K562 (cell line): ENCODE data around the gene ALDOB. TPM values are rescaled to one million over a fixed set of nuclear protein-coding genes. Genes with fewer than 3 reads are reported as not detected.

Experiments
- ATAC-seq: fragments of 200-7000 bp; cut with Tn5 transposase; 3 replicates; pipeline ENCODE4 v1.9.1; 2020; ENCODE audit warnings: moderate library complexity
- BruUV-seq: library from RNA; stranded (reverse); fragments of 400-500 nt; replicated peaks from 2 replicates; lab custom pipeline; 2021; lab: Mats Ljungman, UMichigan
- CTCF ChIA-PET: fragments of 300-600 bp; formaldehyde crosslinking; extraction: SDS; loops from one replicate; lab custom pipeline; 2021; ENCODE audit warnings: low intra/inter-chr PET ratio; lab: Yijun Ruan, JAX
- POLR2A ChIA-PET: fragments of 300-600, 350-650 bp; sonication (Branson Sonifier 250); formaldehyde crosslinking; extraction: SDS; loops from one replicate; lab custom pipeline; 2021; ENCODE audit warnings: antibody characterized with exemption, inconsistent platforms; lab: Yijun Ruan, JAX
- DNase-seq, 4 experiments: peaks; one replicate each; pipeline versions ENCODE4 v3.0.0 to v3.0.0-alpha.2; 2011 to 2018; ENCODE audit warnings: low spot score in 3 of 4, mixed read lengths in 3 of 4; ENCODE audit errors: extremely low read depth in 1 of 4
- FAIRE-seq: peaks from 2 replicates; lab custom pipeline; 2011; peaks lifted over from hg19 to GRCh38; lab: Jason Lieb, UNC
- H2AFZ ChIP-seq: 2 replicates; pipeline ENCODE4 v1.6.0; 2011; ENCODE audit warnings: low read depth, low read length, control low read depth, inconsistent platforms
- H3K27ac ChIP-seq: fragments of 200-600 bp; 3 replicates; pipeline ENCODE4 v1.8.0; 2011; ENCODE audit warnings: low read depth, mild to moderate bottlenecking, control low read depth, inconsistent platforms, low read length, moderate library complexity, mixed read lengths; ENCODE audit errors: extremely low read depth
- H3K27me3 ChIP-seq, 2 experiments: fragments of 300-600 bp in 1 of 2; 2 replicates in 1 of 2; 3 replicates in 1 of 2; pipeline versions ENCODE4 v1.6.0 to v1.8.0; 2011; ENCODE audit warnings: inconsistent platforms in 2 of 2, low read length in 2 of 2, mild to moderate bottlenecking in 1 of 2, mixed read lengths in 1 of 2, moderate library complexity in 1 of 2; ENCODE audit not compliant: control insufficient read depth in 2 of 2, insufficient read depth in 2 of 2
- H3K36me3 ChIP-seq: fragments of 300-600 bp; 3 replicates; pipeline ENCODE4 v1.8.0; 2011; ENCODE audit warnings: mild to moderate bottlenecking, low read length, inconsistent platforms; ENCODE audit not compliant: control insufficient read depth, insufficient read depth
- H3K4me1 ChIP-seq, 2 experiments: fragments of 200-600 bp in 1 of 2; replicated peaks in 1 of 2; 2 replicates in 1 of 2; 3 replicates in 1 of 2; pipeline versions ENCODE4 v1.5.1 to v1.8.0; 2011; ENCODE audit warnings: inconsistent platforms in 2 of 2, low read length in 2 of 2, mild to moderate bottlenecking in 1 of 2, mixed read lengths in 1 of 2, moderate library complexity in 1 of 2; ENCODE audit not compliant: control insufficient read depth in 2 of 2, insufficient read depth in 2 of 2
- H3K4me2 ChIP-seq: 2 replicates; pipeline ENCODE4 v1.6.1; 2011; ENCODE audit warnings: low read length, control low read depth, inconsistent platforms, mixed read lengths; ENCODE audit not compliant: insufficient read depth
- H3K4me3 ChIP-seq: fragments of 200-600 bp; sonication (generic), shearing (Covaris generic); 2 replicates; pipeline ENCODE4 v1.5.1; 2016; ENCODE audit warnings: control low read depth, inconsistent platforms
- H3K79me2 ChIP-seq: fragments of 200-600 bp; 3 replicates; pipeline ENCODE4 v1.8.0; 2011; ENCODE audit warnings: low read length, inconsistent platforms; ENCODE audit not compliant: control insufficient read depth, insufficient read depth
- H3K9ac ChIP-seq, 2 experiments: 2 replicates each; pipeline versions ENCODE4 v1.6.0 to v1.6.1; 2011; ENCODE audit warnings: low read depth in 2 of 2, low read length in 2 of 2, control low read depth in 1 of 2, inconsistent platforms in 1 of 2, mild to moderate bottlenecking in 1 of 2, mixed read lengths in 1 of 2; ENCODE audit not compliant: insufficient read depth in 1 of 2
- H3K9me1 ChIP-seq: one replicate; pipeline ENCODE4 v1.6.0; 2011; ENCODE audit warnings: inconsistent platforms, mild to moderate bottlenecking, low read length, moderate library complexity; ENCODE audit not compliant: control insufficient read depth, insufficient read depth
- H3K9me3 ChIP-seq: replicated peaks from 2 replicates; pipeline ENCODE4 v1.5.1; 2011; ENCODE audit warnings: low read depth, low read length, inconsistent platforms; ENCODE audit not compliant: control insufficient read depth, insufficient read depth
- H4K20me1 ChIP-seq: replicated peaks from 2 replicates; pipeline ENCODE4 v1.6.1; 2011; ENCODE audit warnings: low read length, inconsistent platforms, mixed read lengths; ENCODE audit not compliant: control insufficient read depth, insufficient read depth
- MTA2 ChIP-seq: fragments of 450-650 bp; IDR thresholded peaks from 2 replicates; pipeline ENCODE4 v1.6.1; 2016; ENCODE audit warnings: low read depth
- NCOA6 ChIP-seq: fragments of 450-650 bp; IDR thresholded peaks from 2 replicates; pipeline ENCODE4 v1.6.1; 2017; ENCODE audit warnings: mild to moderate bottlenecking
- NR4A1 ChIP-seq, 2 experiments: fragments of 250-450 bp in 1 of 2; fragments of 450-650 bp in 1 of 2; sonication (Bioruptor Pico) in 1 of 2; IDR thresholded peaks; 2 replicates each; pipeline versions ENCODE4 v1.4.0 to v1.6.1; 2016 to 2020; ENCODE audit warnings: mild to moderate bottlenecking in 2 of 2, missing compliant biosample characterization in 1 of 2, missing genetic modification characterization in 1 of 2, moderate library complexity in 1 of 2
- STAT5A ChIP-seq: IDR thresholded peaks from 2 replicates; pipeline ENCODE4 v1.6.1; 2012; ENCODE audit warnings: low read length, inconsistent platforms, borderline replicate concordance
- TRIM24 ChIP-seq, 2 experiments: fragments of 450-650 bp; IDR thresholded peaks; 2 replicates each; pipeline ENCODE4 v1.6.1; 2016
- ZBTB17 ChIP-seq: fragments of 450-650 bp; formaldehyde crosslinking; IDR thresholded peaks from 2 replicates; pipeline ENCODE4 v1.4.0; 2020; ENCODE audit warnings: mild to moderate bottlenecking
- in situ Hi-C: fragments of 300-500 bp; cut with MboI; formaldehyde crosslinking; loops from 4 replicates; pipeline ENCODE4 v1.15.0; 2018; ENCODE audit warnings: inconsistent platforms, mixed read lengths
- intact Hi-C: fragments of 100-400 bp; cut with micrococcal nuclease; formaldehyde crosslinking; loops from 2 replicates; pipeline ENCODE4 v1.14.2; 2022
- polyA plus RNA-seq, 8 experiments: library from polyadenylated mRNA; depleted of rRNA in 4 of 8; stranded (reverse) in 5 of 8; unstranded in 3 of 8; fragments of >200 nt; fragmentation: Nextera tagmentation in 2 of 8; fragmentation: Illumina TruSeq in 1 of 8; extraction: Ambion mirVana in 2 of 8; extraction: Trizol in 1 of 8; gene quantifications; 2 replicates each; pipeline versions ENCODE4 v1.2.1 to v1.2.3, GENCODE V29; 2011 to 2014; ENCODE audit warnings: inconsistent platforms in 1 of 8, missing spikeins in 1 of 8
- total RNA-seq, 7 experiments: library from RNA; depleted of rRNA in 6 of 7; stranded (reverse); fragments of >200 nt in 6 of 7; fragmentation: Illumina TruSeq in 2 of 7; extraction: Trizol in 2 of 7; gene quantifications; 2 replicates each; pipeline versions ENCODE4 v1.2.1 to v1.2.3, GENCODE V29; 2011 to 2021; ENCODE audit warnings: low replicate concordance in 1 of 7
- TF ChIP-seq, protein P1 (sequence below): fragments of 250-450 bp; sonication (Bioruptor Pico); IDR thresholded peaks from 2 replicates; pipeline ENCODE4 v1.4.0; 2020
- TF ChIP-seq, protein P2 (sequence below): fragments of 450-650 bp; IDR thresholded peaks from 2 replicates; pipeline ENCODE4 v1.6.1; 2016; ENCODE audit warnings: mild to moderate bottlenecking
- TF ChIP-seq, protein P3 (sequence below), 2 experiments: IDR thresholded peaks in 1 of 2; conservative IDR thresholded peaks in 1 of 2; 2 replicates each; pipeline ENCODE4 v1.6.1; 2016; ENCODE audit warnings: low read depth in 2 of 2, mild to moderate bottlenecking in 1 of 2, missing compliant biosample characterization in 1 of 2, missing genetic modification characterization in 1 of 2, moderate library complexity in 1 of 2
- TF ChIP-seq, protein P4 (sequence below): fragments of 250-450 bp; sonication (Bioruptor Pico); IDR thresholded peaks from 2 replicates; pipeline ENCODE4 v1.5.1; 2021; ENCODE audit warnings: mild to moderate bottlenecking

ALDOB gene
- total and polyA plus RNA-seq, 9 of the 15 experiments (the other 6 are each of a cell fraction or from before 2014, with no cell fraction given), result 0.80 TPM; not detected in 8

DNA sequence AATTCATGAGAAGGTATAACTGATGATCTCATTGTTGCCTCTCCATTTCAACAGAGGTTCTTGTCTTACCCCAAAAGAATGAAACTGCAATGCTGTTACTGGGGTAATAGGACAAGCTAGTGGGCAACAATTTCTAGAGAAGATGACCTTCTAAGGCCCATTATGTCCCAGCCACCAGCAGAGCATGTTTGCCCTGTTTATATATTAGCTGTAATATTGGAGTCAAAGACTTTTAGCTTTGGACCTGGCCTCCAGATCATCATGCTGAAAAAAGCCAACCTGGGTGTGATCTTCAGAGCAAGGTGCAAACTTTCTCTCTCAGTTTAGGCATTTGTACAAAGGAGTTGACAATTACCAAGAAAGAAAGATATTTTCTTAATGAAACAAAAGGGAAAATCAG is 3.4 kb downstream of the ALDOB start:
- Histone ChIP-seq H2AFZ (no peak overlapping the region), H3K9me3 (no peaks in the 10 kb centered on the region), H3K79me2 (no peaks in the 10 kb centered on the region), H3K4me1 (no peaks in the 10 kb centered on the region), H3K27ac (no peak overlapping the region), H3K4me3 (no peak overlapping the region), H3K9me1 (no peaks in the 10 kb centered on the region), H3K27me3 (peaks cover 7 to 20% of the 10 kb centered on the region in 2 experiments; a peak in 4 of 5 replicates), H3K36me3 (no peaks in the 10 kb centered on the region), H4K20me1 (no peaks in the 10 kb centered on the region), H3K9ac (no peak overlapping the region), H3K4me2 (no peak overlapping the region)
- POLR2A ChIA-PET, result no interaction called here
- CTCF ChIA-PET, result no interaction called here
- BruUV-seq, result no TSS peak
- FAIRE-seq (no peak), DNase-seq (no peak), ATAC-seq (no peak)
- in situ Hi-C loops (no loop called here), intact Hi-C loops (no loop called here)
- TF ChIP-seq, protein P1, sequence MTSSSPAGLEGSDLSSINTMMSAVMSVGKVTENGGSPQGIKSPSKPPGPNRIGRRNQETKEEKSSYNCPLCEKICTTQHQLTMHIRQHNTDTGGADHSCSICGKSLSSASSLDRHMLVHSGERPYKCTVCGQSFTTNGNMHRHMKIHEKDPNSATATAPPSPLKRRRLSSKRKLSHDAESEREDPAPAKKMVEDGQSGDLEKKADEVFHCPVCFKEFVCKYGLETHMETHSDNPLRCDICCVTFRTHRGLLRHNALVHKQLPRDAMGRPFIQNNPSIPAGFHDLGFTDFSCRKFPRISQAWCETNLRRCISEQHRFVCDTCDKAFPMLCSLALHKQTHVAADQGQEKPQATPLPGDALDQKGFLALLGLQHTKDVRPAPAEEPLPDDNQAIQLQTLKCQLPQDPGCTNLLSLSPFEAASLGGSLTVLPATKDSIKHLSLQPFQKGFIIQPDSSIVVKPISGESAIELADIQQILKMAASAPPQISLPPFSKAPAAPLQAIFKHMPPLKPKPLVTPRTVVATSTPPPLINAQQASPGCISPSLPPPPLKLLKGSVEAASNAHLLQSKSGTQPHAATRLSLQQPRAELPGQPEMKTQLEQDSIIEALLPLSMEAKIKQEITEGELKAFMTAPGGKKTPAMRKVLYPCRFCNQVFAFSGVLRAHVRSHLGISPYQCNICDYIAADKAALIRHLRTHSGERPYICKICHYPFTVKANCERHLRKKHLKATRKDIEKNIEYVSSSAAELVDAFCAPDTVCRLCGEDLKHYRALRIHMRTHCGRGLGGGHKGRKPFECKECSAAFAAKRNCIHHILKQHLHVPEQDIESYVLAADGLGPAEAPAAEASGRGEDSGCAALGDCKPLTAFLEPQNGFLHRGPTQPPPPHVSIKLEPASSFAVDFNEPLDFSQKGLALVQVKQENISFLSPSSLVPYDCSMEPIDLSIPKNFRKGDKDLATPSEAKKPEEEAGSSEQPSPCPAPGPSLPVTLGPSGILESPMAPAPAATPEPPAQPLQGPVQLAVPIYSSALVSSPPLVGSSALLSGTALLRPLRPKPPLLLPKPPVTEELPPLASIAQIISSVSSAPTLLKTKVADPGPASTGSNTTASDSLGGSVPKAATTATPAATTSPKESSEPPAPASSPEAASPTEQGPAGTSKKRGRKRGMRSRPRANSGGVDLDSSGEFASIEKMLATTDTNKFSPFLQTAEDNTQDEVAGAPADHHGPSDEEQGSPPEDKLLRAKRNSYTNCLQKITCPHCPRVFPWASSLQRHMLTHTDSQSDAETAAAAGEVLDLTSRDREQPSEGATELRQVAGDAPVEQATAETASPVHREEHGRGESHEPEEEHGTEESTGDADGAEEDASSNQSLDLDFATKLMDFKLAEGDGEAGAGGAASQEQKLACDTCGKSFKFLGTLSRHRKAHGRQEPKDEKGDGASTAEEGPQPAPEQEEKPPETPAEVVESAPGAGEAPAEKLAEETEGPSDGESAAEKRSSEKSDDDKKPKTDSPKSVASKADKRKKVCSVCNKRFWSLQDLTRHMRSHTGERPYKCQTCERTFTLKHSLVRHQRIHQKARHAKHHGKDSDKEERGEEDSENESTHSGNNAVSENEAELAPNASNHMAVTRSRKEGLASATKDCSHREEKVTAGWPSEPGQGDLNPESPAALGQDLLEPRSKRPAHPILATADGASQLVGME (CRISPR knock-in tag), result no peak
- TF ChIP-seq NR4A1 (CRISPR knock-in tag; IDR thresholded peaks at IDR 0.05) (no peak), NR4A1 (tag; IDR thresholded peaks at IDR 0.05) (no peak), ZBTB17 (CRISPR knock-in tag) (no peak), NCOA6 (no peak), STAT5A (no peak), MTA2 (no peak), TRIM24 (IDR thresholded peaks at IDR 0.05) (no peak)
- TF ChIP-seq, protein P2, sequence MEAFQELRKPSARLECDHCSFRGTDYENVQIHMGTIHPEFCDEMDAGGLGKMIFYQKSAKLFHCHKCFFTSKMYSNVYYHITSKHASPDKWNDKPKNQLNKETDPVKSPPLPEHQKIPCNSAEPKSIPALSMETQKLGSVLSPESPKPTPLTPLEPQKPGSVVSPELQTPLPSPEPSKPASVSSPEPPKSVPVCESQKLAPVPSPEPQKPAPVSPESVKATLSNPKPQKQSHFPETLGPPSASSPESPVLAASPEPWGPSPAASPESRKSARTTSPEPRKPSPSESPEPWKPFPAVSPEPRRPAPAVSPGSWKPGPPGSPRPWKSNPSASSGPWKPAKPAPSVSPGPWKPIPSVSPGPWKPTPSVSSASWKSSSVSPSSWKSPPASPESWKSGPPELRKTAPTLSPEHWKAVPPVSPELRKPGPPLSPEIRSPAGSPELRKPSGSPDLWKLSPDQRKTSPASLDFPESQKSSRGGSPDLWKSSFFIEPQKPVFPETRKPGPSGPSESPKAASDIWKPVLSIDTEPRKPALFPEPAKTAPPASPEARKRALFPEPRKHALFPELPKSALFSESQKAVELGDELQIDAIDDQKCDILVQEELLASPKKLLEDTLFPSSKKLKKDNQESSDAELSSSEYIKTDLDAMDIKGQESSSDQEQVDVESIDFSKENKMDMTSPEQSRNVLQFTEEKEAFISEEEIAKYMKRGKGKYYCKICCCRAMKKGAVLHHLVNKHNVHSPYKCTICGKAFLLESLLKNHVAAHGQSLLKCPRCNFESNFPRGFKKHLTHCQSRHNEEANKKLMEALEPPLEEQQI, result no peak
- TF ChIP-seq, protein P3, sequence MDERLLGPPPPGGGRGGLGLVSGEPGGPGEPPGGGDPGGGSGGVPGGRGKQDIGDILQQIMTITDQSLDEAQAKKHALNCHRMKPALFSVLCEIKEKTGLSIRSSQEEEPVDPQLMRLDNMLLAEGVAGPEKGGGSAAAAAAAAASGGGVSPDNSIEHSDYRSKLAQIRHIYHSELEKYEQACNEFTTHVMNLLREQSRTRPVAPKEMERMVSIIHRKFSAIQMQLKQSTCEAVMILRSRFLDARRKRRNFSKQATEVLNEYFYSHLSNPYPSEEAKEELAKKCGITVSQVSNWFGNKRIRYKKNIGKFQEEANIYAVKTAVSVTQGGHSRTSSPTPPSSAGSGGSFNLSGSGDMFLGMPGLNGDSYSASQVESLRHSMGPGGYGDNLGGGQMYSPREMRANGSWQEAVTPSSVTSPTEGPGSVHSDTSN (CRISPR knock-in tag; IDR thresholded peaks at IDR 0.05; ENCODE audit: low read depth), result no peak
- TF ChIP-seq, protein P3 (tag; conservative IDR thresholded peaks at IDR 0.05; ENCODE audit: low read depth), result no peak
- TF ChIP-seq, protein P4, sequence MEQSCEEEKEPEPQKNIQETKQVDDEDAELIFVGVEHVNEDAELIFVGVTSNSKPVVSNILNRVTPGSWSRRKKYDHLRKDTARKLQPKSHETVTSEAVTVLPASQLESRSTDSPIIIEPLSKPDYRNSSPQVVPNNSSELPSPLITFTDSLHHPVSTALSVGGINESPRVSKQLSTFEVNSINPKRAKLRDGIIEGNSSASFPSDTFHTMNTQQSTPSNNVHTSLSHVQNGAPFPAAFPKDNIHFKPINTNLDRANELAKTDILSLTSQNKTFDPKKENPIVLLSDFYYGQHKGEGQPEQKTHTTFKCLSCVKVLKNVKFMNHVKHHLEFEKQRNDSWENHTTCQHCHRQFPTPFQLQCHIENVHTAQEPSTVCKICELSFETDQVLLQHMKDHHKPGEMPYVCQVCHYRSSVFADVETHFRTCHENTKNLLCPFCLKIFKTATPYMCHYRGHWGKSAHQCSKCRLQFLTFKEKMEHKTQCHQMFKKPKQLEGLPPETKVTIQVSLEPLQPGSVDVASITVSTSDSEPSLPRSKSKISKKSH (CRISPR knock-in tag), result no peak
